GM21717 (cell line): ENCODE results near the gene CHRNG.
"Not testable (repeated sequence)": the region's sequence is repeated elsewhere in the genome, so short reads cannot be mapped to it uniquely, and the experiment has no call there.

Experiments used
- ATAC-seq: cut with Tn5 transposase; IDR thresholded peaks from one replicate; pipeline ENCODE4 v1.9.1; 2021; ENCODE audit warnings: mild to moderate bottlenecking, moderate library complexity; ENCODE audit not compliant: unreplicated experiment

CHRNG gene

GRCh38 chr2:232527905-232528470, 11.5 kb upstream of the CHRNG start:
- ATAC-seq: no peak

GRCh38 chr2:232528746-232529460, 10.6 kb upstream of the CHRNG start:
- ATAC-seq: no peak

GRCh38 chr2:232529806-232530547, 9.5 kb upstream of the CHRNG start:
- no peak for ATAC-seq

DNA sequence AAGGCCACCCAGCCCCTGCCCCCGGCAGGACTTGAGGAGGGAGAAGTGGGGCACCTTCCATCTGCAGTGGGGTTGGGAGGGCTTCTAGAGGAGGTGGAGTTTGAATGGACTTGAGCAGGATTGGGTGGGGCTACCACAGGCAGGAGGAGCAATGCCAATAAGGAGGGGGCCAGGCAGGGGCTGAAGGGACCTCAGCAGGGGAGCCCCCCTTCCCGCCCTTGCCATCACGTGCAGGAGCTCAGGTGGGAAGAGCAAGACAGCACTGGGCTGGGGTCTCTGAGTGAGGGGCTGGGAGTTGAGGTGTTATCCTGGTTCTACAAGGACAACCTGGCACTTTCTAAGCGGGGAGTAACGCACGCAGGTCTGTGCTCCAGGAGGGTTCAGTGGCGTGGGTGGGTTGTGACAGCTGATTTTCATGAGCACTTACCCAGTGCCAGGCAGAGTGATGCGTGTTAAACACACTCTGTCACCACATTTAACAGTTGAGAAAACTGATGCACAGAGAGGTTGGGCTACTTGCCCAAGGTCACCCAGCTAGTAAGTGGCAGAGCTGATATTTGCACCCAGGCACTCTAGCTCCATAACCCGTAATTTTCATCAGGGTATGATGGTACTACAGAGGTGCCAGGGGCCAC, 8.7 kb upstream of the CHRNG start:
- ATAC-seq: no peak

DNA sequence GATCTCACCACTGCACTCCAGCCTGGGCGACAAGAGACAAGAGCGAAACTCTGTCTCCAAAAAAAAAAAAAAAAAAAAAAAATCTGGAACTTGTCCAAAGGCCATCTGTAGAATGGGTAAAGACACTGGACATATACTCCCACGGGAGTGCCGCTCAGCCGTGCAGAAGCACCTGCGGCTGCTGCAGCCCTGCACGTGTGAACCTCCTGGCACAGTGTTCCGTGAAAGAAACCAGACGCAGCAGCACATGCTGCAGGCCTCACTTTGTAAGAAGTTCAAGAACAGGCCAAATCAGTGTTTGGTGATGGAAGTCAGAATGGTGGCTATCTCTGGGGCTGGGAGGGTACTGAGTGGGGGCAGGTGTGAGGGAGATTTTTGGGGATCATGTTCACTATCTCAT, 7.1 kb upstream of the CHRNG start:
- ATAC-seq: no peak

DNA sequence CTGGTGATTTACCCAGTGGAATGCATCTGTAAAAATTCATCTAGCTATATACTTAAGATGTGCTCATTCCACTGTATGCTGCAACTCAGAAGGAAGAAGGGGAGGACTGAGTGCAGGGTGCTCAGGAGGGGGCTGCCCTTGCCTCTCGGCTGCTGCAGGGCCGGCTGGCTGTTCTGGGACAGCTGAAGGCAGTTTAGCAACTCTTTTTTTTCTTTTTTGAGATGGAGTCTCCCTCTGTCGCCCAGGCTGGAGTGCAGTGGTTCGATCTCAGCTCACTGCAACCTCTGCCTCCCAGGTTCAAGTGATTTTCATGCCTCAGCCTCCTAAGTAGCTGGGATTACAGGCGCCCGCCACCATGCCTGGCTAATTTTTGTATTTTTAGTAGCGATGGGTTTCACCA, 6.7 kb upstream of the CHRNG start:
- ATAC-seq: not testable (repeated sequence)

DNA sequence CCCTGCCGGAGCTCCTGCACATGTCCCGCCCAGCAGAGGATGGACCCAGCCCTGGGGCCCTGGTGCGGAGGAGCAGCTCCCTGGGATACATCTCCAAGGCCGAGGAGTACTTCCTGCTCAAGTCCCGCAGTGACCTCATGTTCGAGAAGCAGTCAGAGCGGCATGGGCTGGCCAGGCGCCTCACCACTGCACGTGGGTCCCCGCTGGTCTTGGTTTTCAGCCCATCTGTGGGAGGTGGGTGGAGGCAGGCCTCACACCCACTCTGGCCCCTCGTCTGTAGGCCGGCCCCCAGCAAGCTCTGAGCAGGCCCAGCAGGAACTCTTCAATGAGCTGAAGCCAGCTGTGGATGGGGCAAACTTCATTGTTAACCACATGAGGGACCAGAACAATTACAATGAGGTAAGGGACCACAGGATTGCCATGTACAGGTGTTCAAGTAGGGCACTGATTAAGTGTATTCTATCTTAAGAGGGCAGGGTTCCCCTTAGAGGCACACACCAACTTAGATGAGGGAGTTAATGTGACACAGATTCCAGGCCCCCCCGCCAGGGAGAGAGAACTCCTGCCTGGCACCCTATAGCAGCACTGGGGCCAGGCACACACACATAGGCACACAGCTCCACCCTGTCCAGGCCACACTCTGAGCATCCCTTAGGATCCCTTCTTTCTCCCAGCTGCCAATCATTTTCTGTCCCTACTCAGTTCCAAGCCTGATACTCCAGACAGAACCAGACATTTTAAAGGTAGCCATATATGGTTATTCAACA, 5.4 kb upstream of the CHRNG start:
- ATAC-seq: no peak

DNA sequence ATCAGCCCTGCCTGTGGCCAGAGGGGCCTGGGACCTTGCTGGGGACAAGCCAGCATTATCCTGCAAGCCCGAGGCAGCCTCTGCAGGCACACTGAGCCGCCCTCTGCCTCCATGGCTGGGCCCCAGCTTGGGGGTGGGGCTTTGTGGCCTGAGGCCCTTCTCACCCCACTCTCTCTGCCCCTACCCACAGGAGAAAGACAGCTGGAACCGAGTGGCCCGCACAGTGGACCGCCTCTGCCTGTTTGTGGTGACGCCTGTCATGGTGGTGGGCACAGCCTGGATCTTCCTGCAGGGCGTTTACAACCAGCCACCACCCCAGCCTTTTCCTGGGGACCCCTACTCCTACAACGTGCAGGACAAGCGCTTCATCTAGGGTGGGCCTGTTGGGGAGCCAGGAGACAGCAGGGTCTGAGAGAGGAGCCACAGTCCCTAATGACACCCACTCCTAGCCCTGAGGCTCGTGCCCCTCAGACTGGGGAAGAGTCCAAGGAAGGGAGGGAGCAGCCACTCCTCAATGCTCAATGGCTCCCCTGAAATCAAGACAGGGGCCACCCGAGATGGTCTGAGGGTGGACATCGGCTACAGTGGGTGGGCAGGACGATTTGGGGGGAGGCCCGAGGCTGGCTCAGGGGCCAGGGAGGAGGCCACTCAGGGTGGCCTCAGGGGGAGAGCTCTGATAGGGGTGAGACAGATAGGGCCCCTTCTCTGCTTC, 4.4 kb upstream of the CHRNG start:
- no peak for ATAC-seq

DNA sequence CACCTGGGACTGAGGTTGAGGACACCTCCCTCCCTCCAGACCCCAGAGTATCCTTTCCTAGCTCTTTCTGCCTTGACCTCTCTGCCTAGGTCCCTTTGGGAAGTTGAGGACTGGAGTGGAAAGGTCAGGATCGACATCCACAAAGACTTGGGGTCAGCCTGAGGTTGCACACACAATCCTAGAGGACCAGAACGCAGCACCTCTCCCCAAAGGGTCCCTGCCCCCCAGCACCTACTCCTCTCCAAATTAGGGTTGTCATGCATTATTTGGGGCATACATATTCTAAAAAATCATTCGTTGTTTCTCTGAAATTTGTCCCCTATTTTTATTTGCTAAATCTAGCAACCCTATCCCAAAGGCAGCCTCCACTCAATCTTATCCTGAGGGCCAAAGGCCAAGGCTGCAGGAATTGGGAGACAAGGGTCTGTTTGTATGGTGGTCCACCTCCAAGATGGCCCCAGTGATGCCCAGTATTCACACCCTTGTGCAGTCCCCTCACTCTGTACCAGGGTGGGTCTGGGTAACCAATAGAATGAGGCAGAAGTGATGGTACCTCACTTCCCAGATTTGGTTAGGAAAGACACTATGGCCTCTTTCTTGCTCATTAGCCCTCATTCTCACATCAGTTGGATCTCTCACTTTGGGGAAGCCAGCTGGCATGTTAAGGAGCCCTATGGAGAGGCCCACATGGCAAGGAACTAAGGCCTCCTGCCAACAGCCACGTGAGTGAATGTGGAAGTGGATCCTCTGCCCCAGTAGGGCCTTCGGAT, 3.5 kb upstream of the CHRNG start:
- no peak for ATAC-seq

GRCh38 chr2:232537079-232537478, 2.4 kb upstream of the CHRNG start:
- ATAC-seq: no peak

DNA sequence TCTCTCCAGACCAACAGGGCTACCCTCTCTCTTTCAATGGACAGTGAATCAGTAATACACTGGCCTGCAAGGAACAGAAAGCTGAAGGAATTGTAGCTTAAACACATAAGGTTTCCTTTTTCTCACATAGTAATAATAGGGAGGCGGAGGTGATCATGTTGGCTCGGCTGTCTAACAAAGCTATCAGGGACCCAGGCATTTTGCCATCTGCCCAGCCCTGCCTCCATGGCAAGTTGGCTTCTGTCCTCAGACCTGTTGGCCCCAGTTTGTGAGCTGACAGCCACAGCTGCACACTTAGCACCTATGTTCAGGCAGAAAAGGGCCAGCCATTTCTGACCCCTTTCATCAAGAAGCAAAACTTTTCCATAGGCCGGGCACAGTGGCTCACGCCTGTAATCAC, 2.0 kb upstream of the CHRNG start:
- no peak for ATAC-seq

GRCh38 chr2:232538671-232539070, 821 bp upstream of the CHRNG start:
- ATAC-seq: no peak

- ATAC-seq: no peak
Observed at GRCh38 chr2:232540441-232541041, 1.0 kb downstream of the CHRNG start.

DNA sequence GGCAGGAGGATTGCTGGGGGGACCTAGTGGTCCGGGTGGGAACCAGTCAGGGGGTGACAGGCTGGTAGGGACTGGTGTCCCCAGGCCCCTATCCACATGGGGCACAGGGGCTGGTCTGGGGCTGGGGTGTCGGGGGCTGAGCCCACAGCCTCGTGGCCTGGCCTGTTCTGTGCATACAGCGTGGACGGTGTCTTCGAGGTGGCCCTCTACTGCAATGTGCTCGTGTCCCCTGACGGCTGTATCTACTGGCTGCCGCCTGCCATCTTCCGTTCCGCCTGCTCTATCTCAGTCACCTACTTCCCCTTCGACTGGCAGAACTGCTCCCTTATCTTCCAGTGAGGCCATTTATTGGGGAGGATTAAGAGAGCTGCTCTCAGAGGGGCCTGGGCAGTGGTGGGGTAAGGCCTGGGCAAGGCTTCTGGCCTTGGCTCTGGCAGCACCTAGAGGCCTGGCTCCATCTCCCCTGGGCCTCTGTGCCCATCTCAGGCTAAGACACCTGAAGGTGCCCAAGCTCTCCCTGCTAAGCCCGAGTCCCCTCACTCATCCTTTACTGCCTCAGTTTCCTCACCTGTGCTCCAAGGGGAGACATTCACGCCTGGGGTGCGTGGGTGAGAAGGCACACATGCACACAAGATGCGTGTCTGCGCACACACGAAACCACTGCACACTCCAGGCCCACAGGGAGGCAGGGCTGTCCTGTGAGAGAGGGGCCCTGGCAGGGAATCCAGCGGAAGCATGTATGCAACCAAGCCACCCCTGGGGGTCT, 1.9 kb downstream of the CHRNG start:
- no peak for ATAC-seq

DNA sequence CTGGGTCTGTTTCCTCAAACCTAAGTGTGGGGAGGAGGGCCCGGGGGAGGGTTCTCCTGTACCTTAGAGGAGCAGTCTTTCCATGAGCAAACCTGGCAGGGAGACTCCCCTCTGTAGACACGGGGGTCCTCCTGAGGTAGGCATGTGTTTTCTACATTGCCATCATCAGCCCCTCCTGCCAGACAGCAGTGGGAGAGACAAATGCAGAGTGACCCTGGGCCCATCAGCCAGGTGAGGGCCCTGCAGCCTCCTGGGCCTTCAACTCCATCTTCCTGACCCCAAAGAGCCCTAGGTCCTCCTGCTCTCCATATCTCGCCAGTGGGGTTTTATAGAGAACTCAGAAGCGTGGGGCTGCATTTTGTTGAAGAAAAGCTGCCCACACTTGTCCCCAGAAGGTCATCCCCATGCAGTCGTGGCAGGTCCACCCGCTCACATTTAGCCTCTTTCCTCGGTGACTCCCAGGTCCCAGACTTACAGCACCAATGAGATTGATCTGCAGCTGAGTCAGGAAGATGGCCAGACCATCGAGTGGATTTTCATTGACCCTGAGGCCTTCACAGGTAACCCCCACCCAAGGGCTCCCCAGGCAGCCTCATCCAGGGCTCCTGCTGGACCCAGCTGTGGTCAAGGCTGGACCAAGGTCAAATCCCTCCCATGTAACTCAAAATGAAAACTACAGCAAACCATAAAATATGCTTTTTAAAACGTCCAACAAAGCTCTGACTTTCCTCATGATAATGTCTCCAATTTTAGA, 2.6 kb downstream of the CHRNG start:
- no peak for ATAC-seq

DNA sequence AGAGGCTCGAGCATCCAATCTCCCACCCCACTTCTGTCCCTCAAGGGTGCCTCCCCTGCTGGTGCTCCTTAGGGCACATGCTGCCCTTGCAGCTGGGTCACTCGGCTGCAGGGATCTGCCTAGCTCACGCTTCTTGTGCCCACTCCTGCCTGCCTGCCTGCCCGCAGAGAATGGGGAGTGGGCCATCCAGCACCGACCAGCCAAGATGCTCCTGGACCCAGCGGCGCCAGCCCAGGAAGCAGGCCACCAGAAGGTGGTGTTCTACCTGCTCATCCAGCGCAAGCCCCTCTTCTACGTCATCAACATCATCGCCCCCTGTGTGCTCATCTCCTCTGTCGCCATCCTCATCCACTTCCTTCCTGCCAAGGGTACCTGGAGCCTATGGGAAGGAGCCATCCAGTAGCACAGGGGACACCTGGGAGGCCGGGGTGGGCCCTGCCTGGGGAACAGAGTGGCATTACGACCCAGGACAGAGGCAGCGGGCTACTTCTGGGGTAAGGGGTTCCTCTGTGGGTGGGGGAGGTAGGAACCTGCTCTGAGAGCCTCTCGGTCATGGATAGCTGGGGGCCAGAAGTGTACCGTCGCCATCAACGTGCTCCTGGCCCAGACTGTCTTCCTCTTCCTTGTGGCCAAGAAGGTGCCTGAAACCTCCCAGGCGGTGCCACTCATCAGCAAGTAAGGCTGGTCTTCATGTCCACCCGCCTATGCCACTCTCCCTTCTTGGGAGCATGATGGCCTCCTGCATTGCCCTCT, 3.4 kb downstream of the CHRNG start:
- ATAC-seq: no peak

DNA sequence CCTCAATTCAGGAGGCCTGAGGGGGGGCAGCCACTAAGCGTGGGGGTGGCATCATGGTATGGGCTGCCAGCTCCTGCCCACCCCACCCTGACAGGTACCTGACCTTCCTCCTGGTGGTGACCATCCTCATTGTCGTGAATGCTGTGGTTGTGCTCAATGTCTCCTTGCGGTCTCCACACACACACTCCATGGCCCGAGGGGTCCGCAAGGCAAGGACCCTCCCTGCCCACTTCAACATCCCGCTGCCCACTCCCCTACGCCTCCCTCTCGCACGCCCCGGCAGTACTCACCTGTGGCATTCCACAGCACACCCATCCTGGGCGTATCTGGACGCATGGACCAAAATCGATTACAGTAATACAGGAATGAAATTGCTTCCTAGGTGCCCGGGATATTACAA, 4.0 kb downstream of the CHRNG start:
- ATAC-seq: no peak
